ENCODE measurements around the gene DCDC2.
"Not testable (repeated sequence)": the region's sequence is repeated elsewhere in the genome, so short reads cannot be mapped to it uniquely, and the experiment has no call there.

Gene DCDC2

GRCh38 chr6:24357336-24358218 is at the start of gene DCDC2:
Gene DCDC2 (minus strand): TSS chr6:24358059. CDS start chr6:24357750, 309 bp downstream.
- DNase-seq = peak; percentile 25

DNA sequence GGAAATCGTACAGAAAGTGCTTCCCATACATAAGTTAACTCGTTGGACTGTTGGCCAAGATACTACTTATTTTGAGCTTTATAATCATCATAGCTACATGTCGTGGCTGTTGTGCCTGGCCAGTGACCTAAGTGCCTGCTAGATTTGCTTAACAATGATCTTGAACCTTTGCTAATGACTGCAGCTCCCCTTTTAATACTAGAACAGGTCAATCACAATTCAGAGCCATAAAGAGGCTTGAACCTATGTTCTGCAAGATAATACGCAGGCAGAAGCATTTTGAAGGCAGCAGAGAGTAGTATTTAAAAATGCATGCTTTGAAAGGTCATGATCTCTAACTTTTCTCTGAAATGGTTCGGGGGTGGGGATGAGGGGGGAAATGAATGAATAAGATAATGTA is 47.4 kb upstream of the DCDC2 start:
- DNase-seq = no peak

- no peak for DNase-seq
These were observed 45.6 kb upstream of the DCDC2 start for GRCh38 chr6:24403501-24403824.

GRCh38 chr6:24402697-24403500 is 45.0 kb upstream of the DCDC2 start, which contains the start of gene MRS2:
Gene MRS2 (plus strand): TSS chr6:24402936. CDS start chr6:24403047, 111 bp downstream.
- peak; percentile 74 for DNase-seq

GRCh38 chr6:24401458-24401857 is 43.6 kb upstream of the DCDC2 start:
- DNase-seq = no peak

DNA sequence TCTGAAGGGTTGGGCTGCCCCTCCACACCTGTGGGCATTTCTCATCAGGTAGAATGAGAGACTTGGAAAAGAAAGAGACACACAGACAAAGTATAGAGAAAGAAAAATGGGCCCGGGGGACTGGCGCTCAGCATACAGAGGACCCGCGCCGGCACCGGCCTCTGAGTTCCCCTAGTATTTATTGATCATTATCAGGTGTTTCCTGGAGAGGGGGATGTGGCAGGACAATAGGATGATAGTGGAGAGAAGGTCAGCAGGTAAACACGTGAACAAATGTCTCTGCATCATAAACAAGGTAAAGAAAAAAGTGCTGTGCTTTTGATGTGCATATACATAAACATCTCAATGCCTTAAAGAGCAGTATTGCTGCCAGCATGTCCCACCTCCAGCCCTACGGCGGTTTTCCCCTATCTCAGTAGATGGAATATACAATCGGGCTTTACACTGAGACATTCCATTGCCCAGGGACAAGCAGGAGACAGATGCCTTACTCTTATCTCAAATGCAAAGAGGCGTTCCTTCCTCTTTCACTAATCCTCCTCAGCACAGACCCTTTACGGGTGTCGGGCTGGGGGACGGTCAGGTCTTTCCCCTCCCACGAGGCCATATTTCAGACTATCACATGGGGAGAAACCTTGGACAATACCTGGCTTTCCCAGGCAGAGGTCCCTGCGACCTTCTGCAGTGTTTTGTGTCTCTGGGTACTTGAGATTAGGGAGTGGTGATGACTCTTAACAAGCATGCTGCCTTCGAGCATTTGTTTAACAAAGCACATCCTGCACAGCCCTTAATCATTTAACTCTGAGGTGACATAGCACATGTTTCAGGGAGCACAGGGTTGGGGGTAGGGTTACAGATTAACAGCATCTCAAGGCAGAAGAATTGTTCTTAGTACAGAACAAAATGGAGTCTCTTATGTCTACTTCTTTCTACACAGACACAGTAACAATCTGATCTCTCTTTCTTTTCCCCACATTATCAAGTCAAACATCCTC is 42.5 kb upstream of the DCDC2 start:
- DNase-seq = not testable (repeated sequence)

DNA sequence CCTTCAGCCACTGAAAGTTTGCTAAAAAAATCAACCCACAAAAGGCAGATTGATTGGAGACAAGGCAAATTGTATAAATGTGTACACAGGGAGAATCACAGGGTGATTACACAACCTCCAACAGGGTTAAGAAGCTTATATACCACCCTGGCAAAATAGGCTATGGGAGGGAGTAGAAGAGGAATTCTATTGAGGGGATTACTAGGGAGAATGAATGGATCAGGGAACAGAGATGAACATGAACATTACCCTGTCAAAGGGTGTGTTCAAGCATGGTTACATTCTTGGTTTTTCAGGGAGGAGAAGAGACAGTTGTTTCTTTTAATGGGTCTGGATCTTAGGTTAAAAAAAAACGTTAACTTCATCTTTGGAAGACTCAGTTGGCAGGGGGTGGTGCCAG is 39.8 kb upstream of the DCDC2 start:
- no peak for DNase-seq

DNA sequence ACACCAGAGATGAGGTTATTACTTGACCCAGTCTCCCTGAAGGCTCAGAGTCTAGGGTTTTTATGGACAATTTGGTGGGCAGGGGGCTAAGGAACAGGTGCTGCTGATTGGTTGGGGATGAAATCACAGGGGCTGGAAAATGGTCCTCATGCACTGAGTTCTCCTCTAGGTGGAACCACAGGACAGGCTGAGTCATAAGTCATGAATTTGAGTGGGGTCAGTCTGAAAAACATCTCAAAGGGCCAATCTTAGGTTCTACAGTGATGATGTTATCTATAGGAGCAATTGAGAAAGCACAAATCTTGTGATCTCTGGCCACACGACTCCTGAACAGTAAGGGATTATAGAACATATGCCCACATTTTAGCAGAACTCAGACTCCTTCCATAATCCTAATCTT is 39.0 kb upstream of the DCDC2 start:
- no peak for DNase-seq

GRCh38 chr6:24394780-24395437 is 37.0 kb upstream of the DCDC2 start:
- no peak for DNase-seq

GRCh38 chr6:24394061-24394779 is 36.4 kb upstream of the DCDC2 start:
- no peak for DNase-seq

DNA sequence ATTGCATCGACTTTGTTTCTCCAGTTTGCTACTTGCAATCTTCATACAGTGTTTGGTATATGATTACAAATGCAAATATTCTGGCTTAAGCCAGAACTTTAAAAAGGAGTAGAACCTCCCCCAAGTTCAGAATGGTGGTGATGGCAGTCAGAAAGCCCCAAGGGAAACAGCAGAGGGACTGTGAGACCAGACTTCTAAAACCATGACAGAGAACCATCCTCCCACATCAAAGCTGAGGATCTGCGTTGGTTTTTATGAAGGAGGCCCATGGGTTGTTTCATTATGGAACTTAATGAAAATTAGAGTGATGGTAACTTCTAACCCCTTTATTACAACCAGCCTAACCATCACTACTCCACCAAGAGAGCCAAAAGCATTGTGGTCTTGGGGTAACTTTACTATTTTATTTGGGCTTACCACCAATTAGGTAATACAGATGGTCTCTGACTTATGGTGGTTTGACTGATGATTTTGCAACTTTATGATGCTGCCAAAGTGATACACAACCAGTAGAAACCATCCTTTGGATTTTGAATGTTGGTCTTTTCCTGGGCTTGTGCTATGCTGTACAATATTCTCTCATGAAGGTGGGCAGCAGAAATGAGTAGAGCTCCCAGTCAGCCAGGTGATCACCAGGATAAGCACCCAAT is 34.0 kb upstream of the DCDC2 start:
- no peak for DNase-seq

- DNase-seq = no peak
These were observed 33.3 kb upstream of the DCDC2 start for GRCh38 chr6:24391208-24391607.

GRCh38 chr6:24387818-24388217 is 30.0 kb upstream of the DCDC2 start:
- no peak for DNase-seq

DNA sequence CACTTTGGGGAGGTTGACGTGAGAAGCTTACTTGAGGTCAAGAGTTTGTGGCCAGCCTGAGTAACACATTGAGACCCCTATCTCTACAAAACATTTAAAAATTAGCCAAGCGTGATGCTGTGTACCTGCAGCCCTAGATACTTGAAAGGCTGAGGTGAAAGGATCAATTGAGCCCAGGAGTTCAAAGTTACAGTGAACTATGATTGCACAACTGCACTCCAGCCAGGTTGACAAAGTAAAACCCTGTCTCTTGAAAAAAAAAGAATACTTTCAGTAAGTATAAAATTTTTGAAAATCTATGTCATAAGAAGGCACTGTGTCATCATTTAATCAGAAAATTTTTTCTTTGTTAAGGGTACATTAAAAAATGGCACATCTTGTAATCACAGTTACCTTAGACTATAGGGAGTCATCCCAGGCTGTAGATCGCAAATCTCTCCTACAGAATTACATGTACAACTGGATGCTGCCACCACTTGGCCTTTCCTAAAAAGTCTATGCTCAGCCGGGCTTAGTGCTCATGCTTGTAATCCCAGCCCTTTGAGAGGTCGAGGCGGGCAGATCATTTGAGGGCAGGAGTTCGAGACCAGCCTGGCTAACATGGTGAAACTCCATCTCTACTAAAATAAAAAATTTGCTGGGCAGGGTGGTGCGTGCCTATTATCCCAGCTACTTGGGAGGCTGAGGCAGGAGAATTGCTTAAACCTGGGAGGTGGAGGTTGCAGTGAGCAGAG is 27.8 kb upstream of the DCDC2 start:
- DNase-seq = no peak

DNA sequence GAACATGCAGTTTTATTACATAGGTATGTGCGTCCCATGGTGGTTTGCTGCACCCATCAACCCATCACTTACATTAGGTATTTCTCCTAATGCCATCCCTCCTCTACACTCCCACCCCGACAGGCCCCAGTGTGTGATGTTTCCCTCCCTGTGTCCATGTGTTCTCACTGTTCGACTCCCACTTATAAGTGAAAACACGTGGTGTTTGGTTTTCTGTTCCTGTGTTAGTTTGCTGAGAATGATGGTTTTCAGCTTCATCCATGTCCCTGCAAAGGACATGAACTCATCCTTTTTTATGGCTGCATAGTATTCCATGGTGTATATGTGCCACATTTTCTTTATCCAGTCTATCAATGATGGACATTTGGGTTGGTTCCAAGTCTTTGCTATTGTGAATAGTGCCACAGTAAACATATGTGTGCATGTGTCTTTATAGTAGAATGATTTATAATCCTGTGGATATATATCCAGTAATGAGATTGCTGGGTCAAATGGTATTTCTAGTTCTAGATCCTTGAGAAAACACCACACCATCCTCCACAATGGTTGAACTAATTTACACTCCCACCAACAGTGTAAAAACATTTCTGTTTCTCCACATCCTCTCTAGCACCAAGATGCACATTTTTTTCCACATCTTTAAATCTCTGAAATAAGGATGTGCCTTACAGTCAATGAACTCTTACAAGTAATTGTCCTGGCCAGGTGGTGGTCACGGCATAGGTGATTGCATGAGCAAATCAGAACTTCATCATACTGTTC is 26.7 kb upstream of the DCDC2 start:
- not testable (repeated sequence) for DNase-seq

DNA sequence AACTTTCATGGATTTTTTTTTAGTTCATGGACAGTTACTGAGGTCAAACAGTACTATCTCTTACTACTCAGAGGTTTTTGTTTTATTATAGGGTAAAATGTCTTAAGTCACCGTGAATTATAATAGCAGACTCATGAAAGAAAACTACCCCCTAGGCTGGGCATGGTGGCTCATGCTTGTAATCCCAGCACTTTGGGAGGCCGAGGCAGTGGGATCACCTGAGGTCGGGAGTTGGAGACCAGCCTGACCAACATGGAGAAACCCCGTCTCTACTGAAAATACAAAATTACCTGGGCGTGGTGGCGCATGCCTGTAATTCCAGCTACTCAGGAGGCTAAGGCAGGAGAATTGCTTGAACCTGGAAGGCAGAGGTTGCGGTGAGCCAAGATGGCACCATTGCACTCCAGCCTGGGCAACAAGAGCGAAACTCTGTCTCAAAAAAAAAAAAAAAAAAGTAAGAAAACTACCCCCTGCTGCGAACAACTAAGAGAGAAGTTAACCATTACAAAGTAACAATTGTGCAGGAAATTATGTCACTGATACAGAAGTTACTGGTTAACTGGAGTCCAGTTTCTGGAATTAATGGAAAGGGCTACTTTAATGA is 25.1 kb upstream of the DCDC2 start:
- DNase-seq = not testable (repeated sequence)

GRCh38 chr6:24382220-24382540 is 24.3 kb upstream of the DCDC2 start:
- no peak for DNase-seq

DNA sequence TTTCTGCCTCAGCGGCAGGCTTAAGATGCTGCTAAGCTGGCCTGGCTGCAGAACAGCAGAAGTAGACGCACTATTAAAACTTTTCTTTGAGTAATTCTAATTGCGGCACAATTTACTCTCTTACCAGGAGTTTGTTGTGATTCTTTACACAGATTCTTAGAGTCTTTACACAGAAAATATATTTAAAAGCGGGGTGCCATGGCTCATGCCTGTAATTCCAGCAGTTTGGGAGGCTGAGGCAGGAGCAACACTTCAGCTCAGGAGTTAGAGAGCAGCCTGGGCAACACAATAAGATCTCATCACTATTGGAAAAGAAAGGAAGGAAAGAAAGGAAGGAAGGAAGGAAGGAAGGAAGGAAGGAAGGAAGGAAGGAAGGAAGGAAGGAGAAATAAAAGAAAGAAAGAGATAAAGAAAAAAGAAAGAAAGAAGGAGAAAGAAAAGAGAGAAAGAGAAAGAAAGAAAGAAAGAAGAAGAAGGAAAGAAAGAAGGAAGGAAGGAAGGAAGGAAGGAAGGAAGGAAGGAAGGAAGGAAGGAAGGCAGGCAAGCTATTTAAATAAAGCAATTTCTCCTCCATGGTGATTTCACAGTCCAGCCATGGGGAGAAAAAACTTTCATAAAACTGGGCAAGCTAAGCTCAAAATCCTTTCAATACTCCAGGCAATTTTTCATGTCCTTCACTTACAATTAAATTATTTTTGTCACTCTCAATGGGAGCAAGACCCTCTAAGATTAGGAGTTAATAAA is 23.8 kb upstream of the DCDC2 start:
- no peak for DNase-seq

Data from activated effector memory CD4-positive, alpha-beta T cell treated with Interleukin-2 at 50 U/mL for 16 hours (primary cell).